IgD-negative memory B cell (primary cell): ENCODE measurements around the gene PBX3. TPM values are rescaled to one million over a fixed set of nuclear protein-coding genes. Genes with fewer than 3 reads are reported as not detected.

Experiments used
- H3K27ac Mint-ChIP-seq, 3 donors: one replicate each; pipeline ENCODE4 v1.8.0; 2020 to 2022; ENCODE audit warnings: mild to moderate bottlenecking in 3 of 3, mixed read lengths in 3 of 3, moderate library complexity in 1 of 3
- H3K27me3 Mint-ChIP-seq: one replicate; pipeline ENCODE4 v1.8.0; 2021; ENCODE audit warnings: mixed read lengths
- H3K36me3 Mint-ChIP-seq: one replicate; pipeline ENCODE4 v1.8.0; 2020; ENCODE audit warnings: mild to moderate bottlenecking, mixed read lengths
- H3K4me1 Mint-ChIP-seq, 3 donors: one replicate each; pipeline ENCODE4 v1.8.0; 2020 to 2022; ENCODE audit warnings: mixed read lengths in 3 of 3, mild to moderate bottlenecking in 1 of 3
- H3K4me3 Mint-ChIP-seq, 4 donors: one replicate each; pipeline ENCODE4 v1.8.0; 2020 to 2022; ENCODE audit warnings: mild to moderate bottlenecking in 4 of 4, mixed read lengths in 4 of 4, moderate library complexity in 3 of 4
- H3K9me3 Mint-ChIP-seq, 3 donors: one replicate each; pipeline ENCODE4 v1.8.0; 2020 to 2021; ENCODE audit warnings: mixed read lengths in 3 of 3, mild to moderate bottlenecking in 1 of 3
- polyA plus RNA-seq: library from polyadenylated mRNA; unstranded; fragments of 300-500 nt; fragmentation: Illumina TruSeq; gene quantifications from one replicate; pipeline ENCODE4 v1.2.3, GENCODE V29; 2021

The PBX3 gene
- 7.2 TPM for polyA plus RNA-seq

GRCh38 chr9:125747053-125747764, at the start of gene PBX3:
Gene PBX3, plus strand, starts transcription at chr9:125747373.
- no peaks in the 10 kb centered on the region for H3K9me3 Mint-ChIP-seq
- H3K4me3 Mint-ChIP-seq = peak within 1 kb of the TSS; percentile 95 to 100 (median 99)
- H3K36me3 Mint-ChIP-seq = peaks cover 3% of the 10 kb centered on the region
- H3K27me3 Mint-ChIP-seq = no peaks in the 10 kb centered on the region
- peaks cover 11 to 25% (median 22%) of the 10 kb centered on the region in 3 donors for H3K4me1 Mint-ChIP-seq
- peak within 1 kb of the TSS; percentile 94 to 100 (median 99) for H3K27ac Mint-ChIP-seq

- Mint-ChIP-seq H3K36me3 (peaks cover 3% of the 10 kb centered on the region), H3K9me3 (no peaks in the 10 kb centered on the region), H3K27me3 (no peaks in the 10 kb centered on the region), H3K4me1 (peaks cover 43 to 47% (median 44%) of the 10 kb centered on the region in 3 donors), H3K27ac (peak overlapping the region in 1 of 3 donors; percentile 29), H3K4me3 (no peak overlapping the region)
Measured at GRCh38 chr9:125699870-125700269, 47.3 kb upstream of the PBX3 start.

- peaks cover 3% of the 10 kb centered on the region for H3K36me3 Mint-ChIP-seq
- H3K9me3 Mint-ChIP-seq = no peaks in the 10 kb centered on the region
- H3K27ac Mint-ChIP-seq = peak overlapping the region in 1 of 3 donors; percentile 81
- H3K4me1 Mint-ChIP-seq = peaks cover 51 to 54% (median 53%) of the 10 kb centered on the region in 3 donors
- H3K4me3 Mint-ChIP-seq = peak overlapping the region in 2 of 4 donors; percentile 61 to 83
- no peaks in the 10 kb centered on the region for H3K27me3 Mint-ChIP-seq
Measured at GRCh38 chr9:125700791-125701190, 46.4 kb upstream of the PBX3 start.

- Mint-ChIP-seq H3K4me1 (peaks cover 48 to 58% (median 56%) of the 10 kb centered on the region in 3 donors), H3K9me3 (no peaks in the 10 kb centered on the region), H3K36me3 (peaks cover 3% of the 10 kb centered on the region), H3K4me3 (peak overlapping the region in 3 of 4 donors; percentile 10 to 85 (median 24)), H3K27me3 (no peaks in the 10 kb centered on the region), H3K27ac (peak overlapping the region in 1 of 3 donors; percentile 81)
Measured at GRCh38 chr9:125701351-125701750, 45.8 kb upstream of the PBX3 start.

GRCh38 chr9:125703662-125704061, 43.5 kb upstream of the PBX3 start:
- peak overlapping the region in 2 of 4 donors; percentile 11 to 39 for H3K4me3 Mint-ChIP-seq
- H3K36me3 Mint-ChIP-seq = peaks cover 3% of the 10 kb centered on the region
- peak overlapping the region in 1 of 3 donors; percentile 3 for H3K27ac Mint-ChIP-seq
- H3K9me3 Mint-ChIP-seq = no peaks in the 10 kb centered on the region
- peaks cover 44 to 55% (median 46%) of the 10 kb centered on the region in 3 donors for H3K4me1 Mint-ChIP-seq
- H3K27me3 Mint-ChIP-seq = no peaks in the 10 kb centered on the region

- Mint-ChIP-seq H3K4me1 (peaks cover 31 to 44% (median 37%) of the 10 kb centered on the region in 3 donors), H3K27me3 (no peaks in the 10 kb centered on the region), H3K4me3 (peak overlapping the region; percentile 83 to 95 (median 94)), H3K27ac (peak overlapping the region; percentile 78 to 94 (median 89)), H3K9me3 (no peaks in the 10 kb centered on the region), H3K36me3 (peaks cover 3% of the 10 kb centered on the region)
Measured at GRCh38 chr9:125705893-125706292, 41.3 kb upstream of the PBX3 start.

GRCh38 chr9:125706651-125707471, 40.3 kb upstream of the PBX3 start, which contains the start of gene MAPKAP1:
Gene MAPKAP1, minus strand, starts transcription at chr9:125707208. Its CDS starts 34,634 bp downstream, at chr9:125672574.
- Mint-ChIP-seq H3K36me3 (peaks cover 3% of the 10 kb centered on the region), H3K4me1 (peaks cover 24 to 36% (median 30%) of the 10 kb centered on the region in 3 donors), H3K27ac (peak within 1 kb of the TSS; percentile 78 to 94 (median 80)), H3K9me3 (no peaks in the 10 kb centered on the region), H3K4me3 (peak within 1 kb of the TSS; percentile 83 to 95 (median 94)), H3K27me3 (no peaks in the 10 kb centered on the region)

GRCh38 chr9:125707472-125707804, 39.7 kb upstream of the PBX3 start:
- H3K27me3 Mint-ChIP-seq = no peaks in the 10 kb centered on the region
- H3K27ac Mint-ChIP-seq = peak overlapping the region; percentile 67 to 83 (median 78)
- no peaks in the 10 kb centered on the region for H3K9me3 Mint-ChIP-seq
- H3K4me3 Mint-ChIP-seq = peak overlapping the region; percentile 83 to 95 (median 94)
- H3K36me3 Mint-ChIP-seq = peaks cover 3% of the 10 kb centered on the region
- peaks cover 23 to 35% (median 30%) of the 10 kb centered on the region in 3 donors for H3K4me1 Mint-ChIP-seq

GRCh38 chr9:125726456-125727132, 20.6 kb upstream of the PBX3 start:
- no peak overlapping the region for H3K27ac Mint-ChIP-seq

GRCh38 chr9:125730168-125730567, 17.0 kb upstream of the PBX3 start:
- no peak overlapping the region for H3K27ac Mint-ChIP-seq
- peaks cover 0 to 1% (median 0%) of the 10 kb centered on the region in 3 donors for H3K4me1 Mint-ChIP-seq
- peaks cover 0 to 2% (median 0%) of the 10 kb centered on the region in 3 donors for H3K9me3 Mint-ChIP-seq
- H3K4me3 Mint-ChIP-seq = no peak overlapping the region
- peaks cover 3% of the 10 kb centered on the region for H3K27me3 Mint-ChIP-seq
- no peaks in the 10 kb centered on the region for H3K36me3 Mint-ChIP-seq

More at GRCh38 chr9:125726456-125727132, 20.6 kb upstream of the PBX3 start:
- Mint-ChIP-seq H3K9me3 (no peaks in the 10 kb centered on the region), H3K27me3 (peaks cover 2% of the 10 kb centered on the region), H3K36me3 (no peaks in the 10 kb centered on the region), H3K4me1 (peaks cover 0 to 1% (median 0%) of the 10 kb centered on the region in 3 donors), H3K4me3 (no peak overlapping the region)

- Mint-ChIP-seq H3K27me3 (peaks cover 3% of the 10 kb centered on the region), H3K9me3 (peaks cover 0 to 2% (median 0%) of the 10 kb centered on the region in 3 donors), H3K27ac (no peak overlapping the region)
Measured at GRCh38 chr9:125732562-125732961, 14.6 kb upstream of the PBX3 start.

GRCh38 chr9:125739436-125739835, 7.7 kb upstream of the PBX3 start:
- Mint-ChIP-seq H3K9me3 (no peaks in the 10 kb centered on the region), H3K27ac (no peak overlapping the region), H3K27me3 (peaks cover 1% of the 10 kb centered on the region), H3K36me3 (no peaks in the 10 kb centered on the region), H3K4me1 (no peaks in the 10 kb centered on the region), H3K4me3 (no peak overlapping the region)

More at GRCh38 chr9:125732562-125732961, 14.6 kb upstream of the PBX3 start:
- H3K4me1 Mint-ChIP-seq = peaks cover 0 to 1% (median 0%) of the 10 kb centered on the region in 3 donors
- H3K36me3 Mint-ChIP-seq = no peaks in the 10 kb centered on the region
- no peak overlapping the region for H3K4me3 Mint-ChIP-seq

GRCh38 chr9:125742657-125743056, 4.5 kb upstream of the PBX3 start:
- Mint-ChIP-seq H3K4me3 (no peak overlapping the region), H3K4me1 (peaks cover 0 to 6% (median 6%) of the 10 kb centered on the region in 3 donors), H3K27ac (no peak overlapping the region), H3K27me3 (peaks cover 1% of the 10 kb centered on the region), H3K36me3 (peaks cover 2% of the 10 kb centered on the region), H3K9me3 (no peaks in the 10 kb centered on the region)

GRCh38 chr9:125743682-125744428, 3.3 kb upstream of the PBX3 start:
- peak overlapping the region in 1 of 3 donors; percentile 40 for H3K27ac Mint-ChIP-seq

More at GRCh38 chr9:125743682-125744428, 3.3 kb upstream of the PBX3 start:
- Mint-ChIP-seq H3K4me3 (peak overlapping the region in 1 of 4 donors; percentile 60), H3K27me3 (no peaks in the 10 kb centered on the region), H3K4me1 (peaks cover 4 to 12% (median 11%) of the 10 kb centered on the region in 3 donors), H3K9me3 (no peaks in the 10 kb centered on the region), H3K36me3 (peaks cover 2% of the 10 kb centered on the region)
